Tibial nerve (tissue), 4 donors: Measurements from ENCODE around the gene TPGS1.

Experiments used
- EP300 ChIP-seq, 2 donors: sonication (generic); formaldehyde crosslinking; IDR thresholded peaks; one replicate each; pipeline ENCODE4 v1.6.1; 2017; ENCODE audit warnings: antibody characterized with exemption in 2 of 2, mild to moderate bottlenecking in 1 of 2
- POLR2A ChIP-seq, 2 donors: fragments of 450-650 bp; IDR thresholded peaks; one replicate each; pipeline ENCODE4 v1.6.1; 2017; ENCODE audit warnings: antibody characterized with exemption in 2 of 2, mild to moderate bottlenecking in 2 of 2, moderate library complexity in 2 of 2
- TF ChIP-seq, protein P1 (sequence below), 5 experiments: fragments of 200-600 bp in 3 of 5; fragments of 450-650 bp in 2 of 5; sonication (generic) in 3 of 5; IDR thresholded peaks; one replicate each; pipeline ENCODE4 v1.5.1; 2016 to 2019; ENCODE audit warnings: antibody characterized with exemption in 5 of 5, mild to moderate bottlenecking in 3 of 5, moderate library complexity in 2 of 5

GRCh38 chr19:504616-505015 is 2.7 kb upstream of the TPGS1 start:
- TF ChIP-seq, protein P1, sequence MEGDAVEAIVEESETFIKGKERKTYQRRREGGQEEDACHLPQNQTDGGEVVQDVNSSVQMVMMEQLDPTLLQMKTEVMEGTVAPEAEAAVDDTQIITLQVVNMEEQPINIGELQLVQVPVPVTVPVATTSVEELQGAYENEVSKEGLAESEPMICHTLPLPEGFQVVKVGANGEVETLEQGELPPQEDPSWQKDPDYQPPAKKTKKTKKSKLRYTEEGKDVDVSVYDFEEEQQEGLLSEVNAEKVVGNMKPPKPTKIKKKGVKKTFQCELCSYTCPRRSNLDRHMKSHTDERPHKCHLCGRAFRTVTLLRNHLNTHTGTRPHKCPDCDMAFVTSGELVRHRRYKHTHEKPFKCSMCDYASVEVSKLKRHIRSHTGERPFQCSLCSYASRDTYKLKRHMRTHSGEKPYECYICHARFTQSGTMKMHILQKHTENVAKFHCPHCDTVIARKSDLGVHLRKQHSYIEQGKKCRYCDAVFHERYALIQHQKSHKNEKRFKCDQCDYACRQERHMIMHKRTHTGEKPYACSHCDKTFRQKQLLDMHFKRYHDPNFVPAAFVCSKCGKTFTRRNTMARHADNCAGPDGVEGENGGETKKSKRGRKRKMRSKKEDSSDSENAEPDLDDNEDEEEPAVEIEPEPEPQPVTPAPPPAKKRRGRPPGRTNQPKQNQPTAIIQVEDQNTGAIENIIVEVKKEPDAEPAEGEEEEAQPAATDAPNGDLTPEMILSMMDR (IDR thresholded peaks at IDR 0.05), result no peak
- TF ChIP-seq POLR2A (IDR thresholded peaks at IDR 0.05), result no peak
- no peak for TF ChIP-seq EP300 (IDR thresholded peaks at IDR 0.05)
